Neural crest cell (in vitro differentiated cells): ENCODE results near the gene DCTN3. TPM values are rescaled to one million over a fixed set of nuclear protein-coding genes. Genes with fewer than 3 reads are reported as not detected.

Experiments used
- DNase-seq: peaks from one replicate; pipeline ENCODE4 v3.0.0; 2021; ENCODE audit warnings: low read depth, mixed read lengths, low spot score
- H3K27ac Mint-ChIP-seq: one replicate; pipeline ENCODE4 v1.8.0; 2021; ENCODE audit warnings: mild to moderate bottlenecking, mixed read lengths; ENCODE audit not compliant: unreplicated experiment
- H3K27me3 Mint-ChIP-seq: 2 replicates; pipeline ENCODE4 v1.8.0; 2021; ENCODE audit warnings: low read depth, mild to moderate bottlenecking, mixed read lengths
- H3K36me3 Mint-ChIP-seq: 2 replicates; pipeline ENCODE4 v1.8.0; 2021; ENCODE audit warnings: low read depth, mild to moderate bottlenecking, mixed read lengths
- H3K4me1 Mint-ChIP-seq: 2 replicates; pipeline ENCODE4 v1.8.0; 2021; ENCODE audit warnings: mixed read lengths
- H3K4me3 Mint-ChIP-seq: one replicate; pipeline ENCODE4 v1.8.0; 2021; ENCODE audit warnings: mild to moderate bottlenecking, mixed read lengths
- H3K9me3 Mint-ChIP-seq: 2 replicates; pipeline ENCODE4 v1.8.0; 2021; ENCODE audit warnings: mixed read lengths
- total RNA-seq: library from RNA; stranded (reverse); gene quantifications from 2 replicates; pipeline ENCODE4 v1.2.1, GENCODE V29; 2021
- TF ChIP-seq, protein P1 (sequence below): fragments of 200-600 bp; sonication (generic); conservative IDR thresholded peaks from 2 replicates; pipeline ENCODE4 v1.5.0; 2021; ENCODE audit warnings: antibody characterized with exemption, mild to moderate bottlenecking

The DCTN3 gene
- total RNA-seq, 1 donor from 2014 or later, result 102 TPM

DNA sequence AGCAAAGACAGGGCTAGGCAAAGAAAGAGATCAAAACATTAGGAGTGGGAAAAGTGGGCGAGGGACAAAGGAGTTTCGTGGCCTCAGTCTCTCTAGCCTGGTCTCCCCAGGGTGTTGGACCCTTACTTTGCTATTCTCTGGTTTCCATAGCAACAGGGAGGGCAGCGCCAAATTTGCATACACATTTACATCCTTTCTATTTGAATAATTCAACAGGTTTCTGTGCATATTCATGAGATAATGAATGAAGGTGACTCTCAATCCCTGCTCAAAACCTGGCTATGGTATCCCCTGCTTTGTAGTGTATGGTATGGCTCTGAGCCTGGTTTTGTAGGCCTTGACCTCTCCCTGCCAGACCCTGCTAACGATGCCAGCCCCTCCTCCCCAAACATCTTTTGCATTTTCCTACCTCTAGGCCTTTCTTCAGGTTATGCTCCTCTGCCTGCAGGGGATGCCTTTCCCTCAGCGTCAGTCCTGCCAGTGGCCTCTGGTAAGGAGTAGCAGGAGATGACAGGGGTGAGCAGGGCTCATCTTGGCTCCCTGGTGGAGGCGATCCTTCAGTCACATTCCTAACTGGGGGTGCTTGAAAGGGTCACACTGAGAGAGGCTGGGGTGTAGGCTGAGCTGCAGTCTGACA, 18.2 kb downstream of the DCTN3 start:
- DNase-seq, result no peak
- TF ChIP-seq, protein P1, sequence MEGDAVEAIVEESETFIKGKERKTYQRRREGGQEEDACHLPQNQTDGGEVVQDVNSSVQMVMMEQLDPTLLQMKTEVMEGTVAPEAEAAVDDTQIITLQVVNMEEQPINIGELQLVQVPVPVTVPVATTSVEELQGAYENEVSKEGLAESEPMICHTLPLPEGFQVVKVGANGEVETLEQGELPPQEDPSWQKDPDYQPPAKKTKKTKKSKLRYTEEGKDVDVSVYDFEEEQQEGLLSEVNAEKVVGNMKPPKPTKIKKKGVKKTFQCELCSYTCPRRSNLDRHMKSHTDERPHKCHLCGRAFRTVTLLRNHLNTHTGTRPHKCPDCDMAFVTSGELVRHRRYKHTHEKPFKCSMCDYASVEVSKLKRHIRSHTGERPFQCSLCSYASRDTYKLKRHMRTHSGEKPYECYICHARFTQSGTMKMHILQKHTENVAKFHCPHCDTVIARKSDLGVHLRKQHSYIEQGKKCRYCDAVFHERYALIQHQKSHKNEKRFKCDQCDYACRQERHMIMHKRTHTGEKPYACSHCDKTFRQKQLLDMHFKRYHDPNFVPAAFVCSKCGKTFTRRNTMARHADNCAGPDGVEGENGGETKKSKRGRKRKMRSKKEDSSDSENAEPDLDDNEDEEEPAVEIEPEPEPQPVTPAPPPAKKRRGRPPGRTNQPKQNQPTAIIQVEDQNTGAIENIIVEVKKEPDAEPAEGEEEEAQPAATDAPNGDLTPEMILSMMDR, result no peak

DNA sequence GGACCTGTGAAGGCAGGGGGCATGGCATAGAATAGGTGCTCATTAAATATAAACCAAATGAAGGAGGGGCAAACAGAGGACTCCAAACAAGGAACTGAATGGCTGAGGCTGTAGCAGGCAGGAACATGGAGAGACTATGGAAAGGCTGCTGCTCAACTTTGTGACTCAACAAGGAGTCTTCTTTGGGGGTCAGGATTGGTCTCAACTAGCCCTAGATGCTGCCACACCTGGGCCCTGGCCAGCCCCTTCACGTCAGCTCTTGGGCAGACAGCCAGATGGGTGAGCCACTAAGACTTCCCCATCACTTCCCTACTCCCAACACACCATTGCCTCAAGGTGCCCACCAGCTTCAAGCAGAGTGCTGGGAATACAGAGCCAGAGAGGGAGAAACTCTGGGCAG, 19.4 kb downstream of the DCTN3 start:
- TF ChIP-seq, protein P1, result no peak
- no peaks in the 10 kb centered on the region for H3K9me3 Mint-ChIP-seq
- no peaks in the 10 kb centered on the region for H3K36me3 Mint-ChIP-seq
- no peak overlapping the region for H3K27ac Mint-ChIP-seq
- peaks cover 13% of the 10 kb centered on the region for H3K27me3 Mint-ChIP-seq
- DNase-seq, result no peak
- H3K4me3 Mint-ChIP-seq, result no peak overlapping the region
- peaks cover 6% of the 10 kb centered on the region for H3K4me1 Mint-ChIP-seq

More for the DNA sequence above, 18.2 kb downstream of the DCTN3 start:
- peaks cover 13% of the 10 kb centered on the region for H3K27me3 Mint-ChIP-seq
- no peaks in the 10 kb centered on the region for H3K36me3 Mint-ChIP-seq
- H3K4me3 Mint-ChIP-seq, result no peak overlapping the region
- no peaks in the 10 kb centered on the region for H3K9me3 Mint-ChIP-seq
- H3K4me1 Mint-ChIP-seq, result peaks cover 6% of the 10 kb centered on the region
- H3K27ac Mint-ChIP-seq, result no peak overlapping the region

- DNase-seq, result no peak
- Mint-ChIP-seq H3K27me3 (peaks cover 5% of the 10 kb centered on the region), H3K9me3 (no peaks in the 10 kb centered on the region), H3K4me3 (no peak overlapping the region), H3K27ac (no peak overlapping the region), H3K36me3 (no peaks in the 10 kb centered on the region), H3K4me1 (peaks cover 6% of the 10 kb centered on the region)
- TF ChIP-seq, protein P1, result no peak
These were observed 20.7 kb downstream of the DCTN3 start for GRCh38 chr9:34599546-34599945.

DNA sequence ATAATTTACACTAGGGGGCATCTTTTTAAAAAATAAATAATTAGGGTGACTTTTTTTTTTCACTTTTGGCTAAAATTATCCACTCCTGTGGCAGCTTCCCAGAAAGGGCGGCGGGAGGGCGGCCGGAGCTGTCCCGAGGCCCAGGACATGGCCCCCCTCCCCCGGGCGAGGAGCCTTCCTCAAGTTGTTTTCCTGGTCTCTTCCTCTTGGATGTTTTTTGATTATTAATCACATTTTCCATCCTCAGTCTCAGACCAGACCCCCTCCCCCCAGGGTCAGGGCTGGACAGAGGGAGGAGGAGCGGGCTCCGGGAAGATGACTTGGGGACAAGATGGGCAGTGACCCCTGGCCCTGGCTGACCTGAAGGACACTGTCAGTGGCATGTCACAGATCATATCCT, 26.1 kb downstream of the DCTN3 start:
- H3K27me3 Mint-ChIP-seq, result peaks cover 43% of the 10 kb centered on the region
- H3K36me3 Mint-ChIP-seq, result no peaks in the 10 kb centered on the region
- no peak for DNase-seq
- H3K4me1 Mint-ChIP-seq, result peaks cover 11% of the 10 kb centered on the region
- H3K27ac Mint-ChIP-seq, result no peak overlapping the region
- H3K9me3 Mint-ChIP-seq, result no peaks in the 10 kb centered on the region
- TF ChIP-seq, protein P1, result no peak
- H3K4me3 Mint-ChIP-seq, result no peak overlapping the region

- TF ChIP-seq, protein P1, result no peak
- Mint-ChIP-seq H3K4me3 (peak overlapping the region; percentile 76), H3K27me3 (peaks cover 54% of the 10 kb centered on the region), H3K27ac (no peak overlapping the region), H3K9me3 (no peaks in the 10 kb centered on the region), H3K4me1 (peaks cover 20% of the 10 kb centered on the region), H3K36me3 (no peaks in the 10 kb centered on the region)
- DNase-seq, result no peak
These were observed 27.2 kb downstream of the DCTN3 start for GRCh38 chr9:34592895-34593601.
